VCaP (cell line): ENCODE results near the gene CPNE8.

Source experiments
- H3K27ac ChIP-seq: fragments of 450-650 bp; 2 replicates; pipeline ENCODE4 v1.5.1; 2017
- CTCF ChIP-seq: fragments of 450-650 bp; conservative IDR thresholded peaks from 2 replicates; pipeline ENCODE4 v1.5.1; 2017; ENCODE audit warnings: mild to moderate bottlenecking, moderate library complexity

CPNE8 gene

DNA sequence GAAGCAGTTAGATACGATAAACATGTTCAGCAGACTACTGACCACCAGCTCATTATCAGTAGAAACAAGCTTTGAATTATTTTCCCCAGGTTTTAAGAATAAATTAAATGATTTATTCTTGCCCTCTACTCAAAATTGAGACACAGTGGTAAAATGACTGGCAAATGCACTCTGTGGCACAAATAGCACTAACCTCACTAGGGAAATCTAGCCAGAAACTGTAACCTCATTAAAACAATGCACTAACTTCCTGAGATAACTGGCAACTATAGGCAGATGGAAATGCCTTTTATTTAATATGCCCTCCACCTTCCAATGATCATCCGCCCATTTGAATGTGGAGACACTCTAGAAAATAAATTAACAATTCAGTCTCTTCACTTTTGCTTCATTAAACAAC lies 33.2 kb downstream of the CPNE8 start:
- H3K27ac ChIP-seq, result no peak overlapping the region
- no peak for TF ChIP-seq CTCF

- TF ChIP-seq CTCF, result no peak
These were observed 36.4 kb downstream of the CPNE8 start for GRCh38 chr12:38869036-38869435.

GRCh38 chr12:38850461-38850860 lies 54.9 kb downstream of the CPNE8 start:
- no peak for TF ChIP-seq CTCF
- no peak overlapping the region for H3K27ac ChIP-seq

More at GRCh38 chr12:38869036-38869435, 36.4 kb downstream of the CPNE8 start:
- no peak overlapping the region for H3K27ac ChIP-seq

DNA sequence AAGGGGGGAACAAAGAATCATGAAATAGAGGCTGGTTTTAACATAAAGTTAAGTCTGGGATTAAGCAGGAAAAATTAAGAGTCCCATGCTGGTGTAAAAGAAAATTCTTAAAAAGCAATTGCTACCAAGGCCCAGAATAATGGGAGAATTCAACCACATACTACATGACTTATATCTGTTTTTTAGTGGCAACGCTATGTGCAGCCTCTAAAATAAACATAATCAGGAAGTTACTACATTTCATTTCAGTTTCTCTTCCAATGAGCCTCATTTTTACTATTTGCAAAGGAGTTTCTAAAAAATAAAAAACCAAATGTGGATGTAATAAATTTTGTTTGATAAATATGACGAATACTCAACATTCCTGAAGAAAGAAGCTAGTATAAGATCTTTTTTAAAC lies 58.1 kb downstream of the CPNE8 start:
- TF ChIP-seq CTCF, result no peak
- H3K27ac ChIP-seq, result no peak overlapping the region

DNA sequence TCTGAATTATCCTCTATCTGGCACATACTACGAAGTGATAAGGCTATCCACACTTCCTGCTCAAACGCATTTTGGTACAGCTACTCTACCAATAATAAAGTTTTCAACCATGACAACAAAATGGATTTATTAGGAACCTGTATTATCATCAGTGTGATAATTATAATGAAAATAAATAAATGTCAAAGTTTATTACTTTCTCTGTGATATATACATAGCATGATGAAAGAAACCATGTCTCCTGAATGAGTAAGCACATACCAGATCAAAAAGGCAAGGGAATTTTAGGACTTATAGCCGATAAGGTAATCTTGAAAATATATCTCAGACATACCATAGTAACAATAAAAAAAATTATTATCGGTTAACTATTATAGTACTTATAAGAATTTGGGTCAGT lies 61.1 kb downstream of the CPNE8 start:
- H3K27ac ChIP-seq, result no peak overlapping the region
- no peak for TF ChIP-seq CTCF

- H3K27ac ChIP-seq, result no peak overlapping the region
- TF ChIP-seq CTCF, result no peak
These were observed 67.1 kb downstream of the CPNE8 start for GRCh38 chr12:38838056-38838850.

DNA sequence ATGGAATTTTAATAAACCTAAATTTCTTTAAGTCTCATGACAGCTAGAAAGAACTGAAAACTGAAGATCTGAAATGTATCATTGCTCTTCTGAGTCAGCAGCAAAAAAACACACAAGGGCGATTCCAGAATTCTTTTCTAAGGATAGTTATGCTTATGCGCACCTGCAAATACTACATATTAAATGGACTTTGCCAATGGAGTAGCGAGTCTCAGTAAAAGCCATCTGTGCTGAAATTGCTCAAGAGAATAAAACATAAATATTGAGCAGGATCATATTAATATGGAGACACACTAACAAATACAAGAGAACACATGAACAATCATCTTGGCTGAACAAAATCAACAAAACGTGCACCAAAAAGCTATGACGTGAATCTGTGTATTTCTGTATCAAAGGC lies 73.7 kb downstream of the CPNE8 start:
- no peak overlapping the region for H3K27ac ChIP-seq
- no peak for TF ChIP-seq CTCF
